Coronary artery (tissue), 2 donors: Measurements from ENCODE around the gene ZNF627.

Source experiments
- DNase-seq: peaks from one replicate; pipeline ENCODE4 v3.0.0-alpha.2; 2017; ENCODE audit warnings: low spot score
- H3K27ac ChIP-seq, 2 donors: fragments of 200-600 bp; sonication (generic); one replicate each; pipeline ENCODE4 v1.5.1; 2016 to 2019
- H3K4me3 ChIP-seq: fragments of 200-600 bp; sonication (generic); 2 replicates; pipeline ENCODE4 v1.5.1; 2016; ENCODE audit warnings: mild to moderate bottlenecking, moderate library complexity
- CTCF ChIP-seq: fragments of 200-600 bp; sonication (generic); IDR thresholded peaks from one replicate; pipeline ENCODE4 v1.5.1; 2019; ENCODE audit warnings: antibody characterized with exemption

ZNF627 gene

GRCh38 chr19:11641244-11641643 lies 44.0 kb downstream of the ZNF627 start:
- H3K27ac ChIP-seq: no peak overlapping the region
- no peak for DNase-seq
- TF ChIP-seq CTCF: no peak
- H3K4me3 ChIP-seq: no peak overlapping the region

- H3K4me3 ChIP-seq: no peak overlapping the region
- DNase-seq: no peak
- H3K27ac ChIP-seq: no peak overlapping the region
- TF ChIP-seq CTCF: no peak
These were observed 45.6 kb downstream of the ZNF627 start for GRCh38 chr19:11642902-11643301.

- Histone ChIP-seq H3K27ac (no peak overlapping the region), H3K4me3 (no peak overlapping the region)
- TF ChIP-seq CTCF: no peak
- no peak for DNase-seq
These were observed 52.7 kb downstream of the ZNF627 start for GRCh38 chr19:11649941-11650340.

- no peak for DNase-seq
- no peak overlapping the region for H3K4me3 ChIP-seq
- TF ChIP-seq CTCF: no peak
- no peak overlapping the region for H3K27ac ChIP-seq
These were observed 53.8 kb downstream of the ZNF627 start for GRCh38 chr19:11651062-11651461.

GRCh38 chr19:11652056-11652455 lies 54.8 kb downstream of the ZNF627 start:
- DNase-seq: no peak
- Histone ChIP-seq H3K27ac (no peak overlapping the region), H3K4me3 (no peak overlapping the region)
- TF ChIP-seq CTCF: no peak

- H3K4me3 ChIP-seq: no peak overlapping the region
- no peak for TF ChIP-seq CTCF
- H3K27ac ChIP-seq: no peak overlapping the region
- no peak for DNase-seq
These were observed 55.2 kb downstream of the ZNF627 start for GRCh38 chr19:11652492-11652891.

GRCh38 chr19:11656535-11656934 lies 59.3 kb downstream of the ZNF627 start:
- DNase-seq: no peak
- no peak overlapping the region for H3K4me3 ChIP-seq
- no peak for TF ChIP-seq CTCF
- H3K27ac ChIP-seq: no peak overlapping the region
